Right ventricle myocardium superior (tissue), 1 donor: ENCODE data around the gene PCDH9. TPM values are rescaled to one million over a fixed set of nuclear protein-coding genes. Genes with fewer than 3 reads are reported as not detected.
A peak's percentile ranks its signal among the peaks of the same experiment; 100 is the strongest.

Experiments used
- ATAC-seq: fragments of 200-7000 bp; cut with Tn5 transposase; one replicate; pipeline ENCODE4 v1.9.1; 2020; ENCODE audit warnings: mild to moderate bottlenecking; ENCODE audit not compliant: poor library complexity
- DNase-seq: peaks from one replicate; pipeline ENCODE4 v3.0.0-alpha.2; 2020
- intact Hi-C: fragments of 100-400 bp; cut with DNase I; formaldehyde crosslinking; loops from one replicate; pipeline ENCODE4 v1.11.2; 2022
- total RNA-seq: library from RNA; stranded (reverse); fragmentation: NEBNext Ultra II Directional; extraction: Animal tissue kit (Norgen Biotek cat#: 25700); gene quantifications from one replicate; pipeline ENCODE4 v1.2.1, GENCODE V29; 2021
- donor health status: DM: no; HTN: yes; CAD: no; lungs with severe emphysema.

Gene PCDH9
- total RNA-seq, 1 donor from 2014 or later: 10.0 TPM

- intact Hi-C loops: no loop called here
- no peak for ATAC-seq
- DNase-seq: no peak
Measured at GRCh38 chr13:66681403-66681802, 548.7 kb downstream of the PCDH9 start.

GRCh38 chr13:66680031-66680430 lies 550.1 kb downstream of the PCDH9 start:
- intact Hi-C loops: no loop called here
- DNase-seq (no peak), ATAC-seq (no peak)

DNA sequence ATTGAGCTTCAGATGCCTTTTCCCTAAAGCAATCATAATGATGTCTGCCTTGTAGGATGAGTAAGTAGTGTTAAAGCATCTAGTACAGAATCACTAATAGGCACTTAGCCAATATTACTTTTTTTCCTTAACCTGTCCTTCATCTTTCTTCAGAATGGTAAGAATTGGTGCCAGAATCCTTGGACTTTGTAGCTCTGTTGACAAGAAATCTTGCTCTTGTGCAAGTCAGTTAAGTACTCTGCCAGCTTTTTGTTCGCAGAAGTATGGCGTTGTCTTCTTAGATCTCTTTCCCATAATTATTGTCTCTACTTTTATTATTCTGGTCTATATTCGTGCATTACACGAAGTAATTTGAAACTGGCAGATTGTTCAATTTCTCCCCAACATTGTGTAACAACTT lies 554.5 kb downstream of the PCDH9 start:
- no peak for DNase-seq
- intact Hi-C loops: no loop called here
- no peak for ATAC-seq

DNA sequence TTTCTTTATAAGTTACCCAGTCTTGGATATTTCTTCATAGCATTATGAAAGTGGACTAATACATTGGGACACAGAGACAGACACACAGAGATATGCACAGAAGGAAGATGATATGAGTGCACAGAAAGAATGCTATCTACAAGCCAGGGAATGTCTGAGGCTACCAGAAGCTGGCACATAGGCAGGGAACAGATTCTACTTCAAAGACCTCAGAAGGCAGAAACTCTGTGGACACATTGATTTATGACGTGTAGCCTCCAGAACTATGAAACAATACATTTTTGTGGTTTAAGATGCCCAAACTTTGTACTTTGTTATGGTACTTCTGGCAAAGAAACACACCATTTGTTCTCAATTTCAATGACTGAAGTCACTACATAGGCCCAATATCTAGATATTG lies 556.7 kb downstream of the PCDH9 start:
- DNase-seq: no peak
- ATAC-seq: no peak
- intact Hi-C loops: no loop called here

DNA sequence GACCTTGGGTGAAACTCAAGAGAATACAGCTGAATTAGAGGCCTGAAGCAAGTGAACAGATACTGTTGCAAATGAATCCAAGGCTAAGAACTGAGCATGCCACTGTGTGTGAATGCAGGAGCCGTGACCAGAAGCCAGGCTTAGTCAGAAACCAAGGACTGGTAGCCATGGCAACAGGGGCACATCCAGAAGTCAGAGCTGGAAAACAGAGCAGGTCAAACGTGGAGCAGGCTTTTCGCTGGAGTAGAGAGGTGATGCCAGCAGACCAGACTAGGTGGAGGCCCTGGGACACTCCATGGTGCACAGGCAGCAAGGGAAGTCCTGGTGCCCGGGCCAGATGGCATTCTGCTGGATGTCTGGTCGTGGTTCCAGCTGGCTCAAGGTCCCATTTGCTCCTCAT lies 564.1 kb downstream of the PCDH9 start:
- no peak for ATAC-seq
- intact Hi-C loops: no loop called here
- DNase-seq: no peak

DNA sequence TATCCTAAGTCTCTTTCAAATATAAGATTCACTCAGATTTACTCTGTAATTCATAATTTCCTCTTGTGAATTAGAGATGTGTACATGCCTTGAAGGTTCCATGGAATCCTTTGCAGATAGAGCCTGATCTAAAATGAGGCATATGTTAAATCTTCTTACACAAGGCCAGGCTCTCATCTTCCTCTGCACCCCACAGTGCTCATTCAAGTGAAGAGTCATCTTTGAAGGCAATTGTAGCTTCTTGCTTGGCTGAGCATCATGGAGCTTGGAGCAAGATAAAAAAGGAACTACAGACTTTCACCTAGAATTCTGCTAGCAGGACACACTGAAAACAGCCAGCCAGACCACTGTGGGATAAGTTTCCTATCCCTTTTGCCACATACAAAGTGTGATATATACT lies 566.4 kb downstream of the PCDH9 start:
- DNase-seq (no peak), ATAC-seq (no peak)
- intact Hi-C loops: no loop called here

DNA sequence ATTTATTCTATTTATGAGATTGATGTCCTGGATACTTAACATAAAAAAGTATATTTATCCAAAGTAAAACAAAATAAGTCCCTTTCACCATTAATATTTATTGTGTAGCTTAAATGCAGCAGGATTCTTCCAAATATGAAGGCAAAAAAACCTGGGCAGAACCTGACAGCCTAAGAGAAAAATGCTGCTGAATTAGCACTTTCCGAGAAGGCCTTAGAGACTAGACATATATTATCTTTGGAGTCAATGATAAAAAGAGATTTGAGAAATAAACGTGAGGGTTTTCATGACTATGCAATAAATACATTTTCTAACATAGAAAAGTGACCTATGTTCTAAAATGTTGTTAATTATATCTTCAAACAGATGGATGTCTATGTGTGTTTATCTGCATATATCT lies 566.9 kb downstream of the PCDH9 start:
- intact Hi-C loops: no loop called here

DNA sequence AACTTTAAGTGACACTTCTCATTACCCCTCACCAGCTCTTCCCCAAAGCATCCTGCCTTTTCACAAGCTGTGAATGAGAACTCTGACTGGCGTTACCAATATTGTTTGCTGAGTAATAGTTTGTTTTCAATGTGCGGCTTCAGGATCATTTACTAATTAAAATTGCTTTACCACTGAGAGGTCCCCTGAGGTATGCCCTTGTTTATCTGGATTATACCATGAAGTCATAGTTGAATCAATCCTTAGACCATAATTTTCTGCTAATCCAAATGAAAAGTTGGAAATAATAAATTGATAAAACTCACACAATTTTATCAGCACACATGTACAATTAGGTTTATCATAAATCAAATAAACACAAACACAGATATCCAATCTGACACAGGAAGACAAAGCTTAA lies 568.8 kb downstream of the PCDH9 start:
- intact Hi-C loops: no loop called here
- no peak for ATAC-seq

More for the DNA sequence above, 566.9 kb downstream of the PCDH9 start:
- ATAC-seq (no peak), DNase-seq (no peak)

DNA sequence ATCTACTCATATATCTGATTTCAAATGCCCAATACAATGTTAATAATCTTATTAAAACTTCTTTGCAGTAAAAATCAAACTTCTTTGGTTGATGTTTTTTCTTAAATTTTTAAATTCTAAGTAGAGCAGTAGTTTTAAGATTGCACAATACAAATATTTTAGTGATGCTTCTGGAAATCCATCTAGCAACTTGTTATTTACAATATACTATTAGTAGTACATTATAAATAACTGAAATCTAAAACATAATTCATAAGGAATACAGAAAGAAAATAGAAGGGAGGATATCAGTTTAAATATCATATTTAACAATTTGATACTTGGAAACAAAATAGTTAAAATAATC lies 569.7 kb downstream of the PCDH9 start:
- intact Hi-C loops: no loop called here
- DNase-seq (no peak), ATAC-seq (no peak)

More for the DNA sequence above, 568.8 kb downstream of the PCDH9 start:
- no peak for DNase-seq

DNA sequence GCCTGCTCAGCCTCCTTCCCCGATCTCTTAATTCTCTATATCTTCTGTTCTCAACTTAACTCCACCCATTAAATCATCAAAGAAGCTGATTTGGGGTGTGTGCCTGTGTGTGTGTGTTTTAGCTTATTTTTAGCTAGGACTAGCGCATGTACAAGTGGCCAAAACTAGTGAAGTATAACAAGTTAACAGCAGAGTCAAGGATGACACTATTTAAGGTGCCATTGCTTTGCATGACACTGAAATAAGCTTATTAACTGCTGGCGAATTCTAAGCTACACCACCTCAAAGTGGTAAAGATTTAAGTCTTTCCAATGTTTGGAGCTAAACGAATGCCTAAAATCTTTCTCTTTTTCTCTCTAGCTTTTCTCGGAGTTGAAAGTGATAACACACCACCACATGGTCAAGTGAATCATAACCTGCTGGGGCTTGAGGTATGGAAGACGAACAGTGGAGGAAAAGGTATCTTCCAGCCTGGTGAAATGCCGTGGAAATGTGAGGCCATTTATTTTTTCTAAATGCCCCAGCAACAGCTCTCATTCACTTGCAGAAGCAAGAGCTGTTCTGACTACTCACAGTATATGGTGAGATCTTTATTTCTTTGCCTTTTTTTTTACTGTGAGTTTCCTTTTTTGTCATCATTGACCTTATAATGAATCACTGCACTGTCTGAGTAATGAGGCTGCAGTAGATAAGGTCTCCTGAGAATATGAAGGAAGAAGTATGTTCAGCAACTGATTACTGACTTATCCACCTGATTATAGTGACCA lies 570.3 kb downstream of the PCDH9 start:
- DNase-seq: no peak
- peak; percentile 34 for ATAC-seq
- intact Hi-C loops: no loop called here

GRCh38 chr13:66659286-66659685 lies 570.9 kb downstream of the PCDH9 start:
- intact Hi-C loops: no loop called here
- DNase-seq (no peak), ATAC-seq (no peak)

- ATAC-seq: peak; percentile 79
- peak; percentile 82 for DNase-seq
Measured at GRCh38 chr13:66657165-66657881, 572.8 kb downstream of the PCDH9 start.

DNA sequence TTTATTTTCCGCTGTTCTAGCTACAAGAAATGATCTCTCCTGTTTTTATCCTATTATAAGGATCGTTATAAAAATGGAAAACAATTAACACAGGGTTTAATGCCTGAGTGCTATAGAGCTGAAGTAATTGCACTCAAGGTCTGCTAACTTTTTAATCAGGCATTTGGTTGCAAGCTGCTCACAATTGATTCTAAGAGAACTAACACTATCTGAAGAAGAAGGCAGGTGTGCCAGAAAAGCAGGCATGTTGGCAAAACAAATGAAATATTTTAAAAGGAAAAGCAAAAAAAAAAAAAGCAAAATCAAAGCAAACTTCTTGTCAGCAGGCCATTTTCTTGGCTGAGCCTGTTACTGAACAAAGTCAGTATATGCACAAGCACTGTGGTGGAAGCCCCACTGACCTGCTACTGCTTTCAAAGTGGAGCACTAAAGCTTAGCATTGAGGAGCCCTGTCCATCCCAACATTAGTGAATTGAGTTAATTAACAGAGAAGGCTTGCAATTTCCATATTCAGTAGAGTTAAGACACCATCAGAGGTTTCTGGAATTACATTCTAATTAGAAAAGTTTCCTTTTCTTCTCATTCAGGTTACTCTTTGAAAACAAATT lies 574.2 kb downstream of the PCDH9 start:
- ATAC-seq (no peak), DNase-seq (no peak)
- intact Hi-C loops: no loop called here

More at GRCh38 chr13:66657165-66657881, 572.8 kb downstream of the PCDH9 start:
- intact Hi-C loops: no loop called here

GRCh38 chr13:66644855-66645460 lies 585.2 kb downstream of the PCDH9 start:
- intact Hi-C loops: no loop called here
- ATAC-seq: no peak
- no peak for DNase-seq

DNA sequence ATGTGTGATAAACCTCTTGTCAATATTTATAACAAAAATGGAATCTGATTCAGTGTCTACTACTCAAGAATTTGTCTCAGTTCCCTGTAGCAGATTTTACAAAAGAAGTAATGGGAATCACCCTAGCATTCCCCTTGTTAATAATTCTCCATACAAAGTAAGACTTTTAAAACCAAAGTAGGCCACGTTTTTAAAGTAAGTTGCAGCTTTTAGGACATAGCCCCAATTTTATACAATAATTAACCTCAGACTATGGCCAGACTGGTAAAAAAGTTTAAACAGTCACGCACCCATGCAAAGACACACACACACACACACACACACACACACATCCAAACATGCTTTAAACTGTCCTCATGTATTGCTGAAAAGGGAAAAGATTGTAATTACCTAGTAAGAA lies 589.9 kb downstream of the PCDH9 start:
- ATAC-seq (no peak), DNase-seq (no peak)
- intact Hi-C loops: no loop called here

DNA sequence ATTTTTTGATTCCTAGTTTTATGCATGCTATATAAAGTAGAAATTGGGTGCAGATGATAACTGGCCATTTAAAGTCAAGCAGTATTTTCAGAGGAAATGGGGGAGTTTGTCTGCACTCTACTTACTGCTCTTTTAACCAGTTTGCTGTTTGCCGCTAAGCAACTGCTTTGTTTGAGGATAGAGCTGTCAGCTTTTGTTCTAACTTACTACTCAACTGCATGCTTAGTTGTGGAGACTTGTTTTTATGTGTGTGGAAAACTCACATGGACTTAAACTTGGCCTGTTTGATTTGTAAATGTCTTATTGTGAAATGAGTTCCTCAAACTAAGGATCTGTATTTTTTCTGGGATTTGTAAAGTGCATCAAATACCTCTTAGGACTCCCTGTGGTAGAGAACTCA lies 591.1 kb downstream of the PCDH9 start:
- intact Hi-C loops: no loop called here
- DNase-seq (no peak), ATAC-seq (no peak)

DNA sequence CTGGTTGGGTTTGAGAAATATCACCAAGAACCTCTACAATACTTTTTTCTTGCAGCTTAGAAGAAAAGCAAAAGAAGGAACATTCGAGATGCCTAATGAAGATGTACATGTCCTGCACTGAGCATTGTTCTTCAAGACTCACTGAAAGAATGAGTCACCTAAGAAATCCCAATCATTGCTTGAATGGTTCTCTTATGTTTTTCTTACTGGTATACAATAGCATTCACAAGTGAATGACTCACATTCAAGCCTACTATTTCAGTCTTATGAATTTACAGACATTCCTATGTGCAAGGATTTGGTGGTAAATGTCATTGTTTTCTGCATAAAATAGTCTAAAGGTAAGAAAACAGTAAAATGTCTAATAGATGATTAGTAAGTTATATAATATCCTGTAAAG lies 594.6 kb downstream of the PCDH9 start:
- intact Hi-C loops: no loop called here
- ATAC-seq: no peak

GRCh38 chr13:66634384-66634783 lies 595.8 kb downstream of the PCDH9 start:
- DNase-seq (no peak), ATAC-seq (peak; percentile 84)
- intact Hi-C loops: no loop called here

More for the DNA sequence above, 594.6 kb downstream of the PCDH9 start:
- DNase-seq: no peak

DNA sequence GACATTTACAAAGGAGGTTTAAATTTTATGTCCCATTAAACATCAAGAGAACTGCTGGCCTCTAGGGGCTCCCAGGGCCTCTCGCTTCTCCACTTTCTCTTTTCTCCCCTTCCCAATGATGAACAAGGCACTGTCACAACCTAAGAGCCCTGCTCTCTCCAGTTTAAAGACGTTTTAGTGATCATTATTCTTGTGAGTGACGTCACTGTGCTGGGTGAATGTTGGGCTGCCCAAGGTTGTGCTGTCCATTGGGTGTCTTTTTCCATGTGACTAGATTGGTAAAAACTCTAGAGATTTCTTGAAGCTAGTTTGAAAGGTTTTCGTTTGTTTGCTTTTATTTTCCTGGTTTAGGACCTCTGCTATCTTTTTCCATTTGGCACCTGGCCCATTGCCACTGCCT lies 602.6 kb downstream of the PCDH9 start:
- intact Hi-C loops: no loop called here
- DNase-seq (no peak), ATAC-seq (no peak)

- DNase-seq (no peak), ATAC-seq (peak; percentile 96)
- intact Hi-C loops: no loop called here
Measured at GRCh38 chr13:66624302-66624701, 605.8 kb downstream of the PCDH9 start.
